HG03342 (cell line): ENCODE results near the gene PNCK.

Source experiments
- ATAC-seq: cut with Tn5 transposase; IDR thresholded peaks from one replicate; pipeline ENCODE4 v1.9.1; 2021; ENCODE audit warnings: mild to moderate bottlenecking, moderate library complexity; ENCODE audit not compliant: unreplicated experiment

PNCK gene

DNA sequence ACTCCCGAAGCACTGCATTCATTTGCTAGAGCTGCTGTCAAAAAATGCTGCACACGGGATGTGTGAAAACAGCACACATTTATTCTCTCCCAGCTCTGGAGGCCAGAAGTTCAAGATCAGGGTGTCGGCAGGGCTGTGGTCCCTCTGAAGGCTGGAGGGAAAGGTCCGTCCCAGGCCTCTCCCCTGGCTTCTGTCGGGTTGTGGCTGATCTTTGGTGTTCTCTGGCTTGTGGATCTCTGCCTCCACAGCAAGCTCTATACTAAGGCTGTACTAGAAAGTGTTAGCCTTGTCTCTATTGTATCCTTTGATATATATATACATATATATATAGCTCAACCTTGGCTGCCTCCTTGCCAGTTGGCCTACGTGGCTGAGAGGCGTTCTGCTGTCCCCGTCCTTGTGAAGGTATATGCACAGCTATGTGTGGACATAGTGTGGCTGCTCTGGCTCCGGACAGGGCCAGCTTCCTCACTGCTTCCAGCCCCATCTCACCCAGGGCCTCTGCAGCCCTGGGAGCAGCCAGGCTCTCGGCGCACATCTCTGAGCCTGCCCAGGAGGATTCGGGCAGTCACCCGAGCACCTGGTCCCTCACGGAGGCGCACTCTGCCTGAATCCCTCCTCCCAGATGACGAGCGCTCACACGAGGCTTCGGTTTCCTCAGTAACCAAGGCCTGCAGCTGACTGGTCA lies 41.6 kb downstream of the PNCK start:
- no peak for ATAC-seq

- no peak for ATAC-seq
Observed at GRCh38 chrX:153631346-153631745, 42.3 kb downstream of the PNCK start.

- ATAC-seq: no peak
Observed at GRCh38 chrX:153628665-153629064, 44.9 kb downstream of the PNCK start.

GRCh38 chrX:153628129-153628528 lies 45.5 kb downstream of the PNCK start:
- ATAC-seq: no peak

- no peak for ATAC-seq
Observed at GRCh38 chrX:153627675-153628111, 45.9 kb downstream of the PNCK start.

- ATAC-seq: no peak
Observed at GRCh38 chrX:153626863-153627674, 46.5 kb downstream of the PNCK start.

GRCh38 chrX:153626025-153626633 lies 47.5 kb downstream of the PNCK start:
- ATAC-seq: no peak

GRCh38 chrX:153625271-153626024 lies 48.2 kb downstream of the PNCK start:
- ATAC-seq: no peak

DNA sequence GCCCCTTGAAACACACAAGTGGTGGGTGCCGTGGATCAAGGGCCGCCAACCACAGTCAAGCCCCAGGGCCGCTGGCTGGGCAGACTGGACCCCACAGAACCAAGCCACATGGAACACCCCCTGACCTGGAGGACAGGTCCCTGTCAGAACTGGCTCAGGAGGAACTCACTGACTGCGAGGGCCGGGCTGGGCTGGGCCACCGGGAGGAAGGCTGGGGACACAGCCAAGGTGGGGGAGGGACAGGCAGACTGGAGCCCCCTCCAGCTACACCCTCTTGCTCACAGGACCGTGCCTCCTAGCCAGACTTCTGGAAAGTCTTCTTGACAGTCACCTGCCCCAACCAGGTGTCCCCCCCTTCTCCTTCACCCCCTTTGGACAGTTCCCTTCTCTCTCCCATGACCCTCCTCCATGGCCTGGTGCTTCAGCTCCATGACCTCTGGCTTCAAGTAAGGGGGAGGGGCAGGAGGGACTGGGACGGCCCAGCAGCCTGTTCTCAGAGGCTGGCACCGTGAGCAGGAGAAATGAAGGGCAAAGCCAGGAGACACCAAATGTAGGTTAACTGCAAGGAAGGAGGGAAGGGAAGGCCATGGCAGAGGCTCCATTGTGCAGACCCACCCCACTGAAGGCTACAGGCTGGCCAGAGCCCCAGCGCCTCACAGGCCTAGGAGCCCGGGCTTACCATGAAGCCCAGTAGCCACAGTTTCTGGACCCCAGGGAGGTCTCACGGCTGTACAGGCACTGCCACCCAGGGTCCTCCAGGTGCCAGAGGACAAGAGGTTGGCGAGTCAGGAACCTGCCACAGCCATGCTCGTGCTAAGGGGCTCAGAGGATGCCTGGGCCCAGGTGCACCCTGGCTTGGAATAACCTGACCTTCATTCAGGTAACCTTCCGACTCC lies 49.2 kb downstream of the PNCK start:
- no peak for ATAC-seq

- ATAC-seq: no peak
Observed at GRCh38 chrX:153623310-153624029, 50.1 kb downstream of the PNCK start.

DNA sequence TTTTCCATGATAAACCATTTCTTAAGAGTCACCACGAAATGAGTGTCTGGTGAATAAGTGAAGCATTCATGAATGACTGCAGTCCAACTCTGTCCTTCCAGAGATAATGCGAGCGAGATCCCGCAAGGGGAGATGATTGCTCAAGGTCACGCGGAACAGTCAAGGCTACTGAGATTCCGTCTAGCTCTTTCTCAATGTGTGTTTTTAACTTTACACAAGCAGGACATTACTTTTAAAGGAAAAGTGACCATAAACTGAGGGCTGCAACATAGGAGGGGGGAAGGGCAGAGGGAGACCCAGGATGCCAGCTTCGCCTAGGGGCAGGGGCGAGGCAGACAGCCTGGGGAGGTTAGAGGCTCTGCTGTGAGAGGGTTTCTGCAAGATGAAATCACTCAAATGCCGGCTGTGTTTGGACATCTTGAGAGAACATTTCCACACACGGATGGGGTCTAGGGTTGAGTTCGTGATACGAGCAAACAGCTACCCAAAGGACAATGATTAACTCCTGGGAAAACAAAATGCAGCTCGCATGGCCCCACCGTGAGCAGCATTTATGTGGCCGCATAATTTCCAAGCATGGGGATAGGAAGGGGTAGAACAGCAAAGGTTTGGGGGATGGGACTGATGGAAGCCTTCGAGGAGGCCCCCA lies 50.8 kb downstream of the PNCK start:
- ATAC-seq: no peak

GRCh38 chrX:153621949-153622598 lies 51.5 kb downstream of the PNCK start:
- ATAC-seq: no peak

DNA sequence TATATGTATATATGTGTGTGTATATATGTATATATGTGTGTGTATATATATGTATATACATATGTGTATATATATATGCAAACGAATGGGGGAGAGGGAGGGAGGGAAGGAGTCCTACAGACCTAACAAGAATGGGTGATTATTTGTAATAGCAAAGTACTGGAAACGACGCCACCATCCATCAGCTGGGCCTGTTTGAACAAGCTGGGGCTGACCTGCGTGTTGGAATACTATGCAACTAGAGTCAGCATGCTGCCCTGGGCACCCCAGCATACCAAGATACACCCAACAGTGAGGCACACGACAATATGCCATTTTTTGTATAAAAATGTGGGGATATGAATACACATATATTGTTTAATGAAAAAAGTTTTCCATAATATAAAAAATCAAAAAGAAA lies 53.0 kb downstream of the PNCK start:
- ATAC-seq: no peak
